A673 (cell line): ENCODE measurements around the gene SLC39A9. TPM values are rescaled to one million over a fixed set of nuclear protein-coding genes. Genes with fewer than 3 reads are reported as not detected.
"Not testable (repeated sequence)": the region's sequence is repeated elsewhere in the genome, so short reads cannot be mapped to it uniquely, and the experiment has no call there.

Experiments used
- BruUV-seq: library from RNA; stranded (reverse); fragments of 400-500 nt; replicated peaks from 2 replicates; lab custom pipeline; 2021; lab: Mats Ljungman, UMichigan
- CTCF ChIA-PET: fragments of 300-600 bp; sonication (Branson Sonifier 250); formaldehyde crosslinking; loops from one replicate; lab custom pipeline; 2022; ENCODE audit warnings: antibody characterized with exemption; lab: Charles Lee
- POLR2A ChIA-PET: fragments of 300-600 bp; sonication (Branson Sonifier 250); formaldehyde crosslinking; loops from one replicate; lab custom pipeline; 2022; ENCODE audit warnings: antibody characterized with exemption; ENCODE audit not compliant: low non-redundant PET; lab: Charles Lee
- DNase-seq: peaks from one replicate; pipeline ENCODE4 v3.0.0-alpha.2; 2015; ENCODE audit warnings: low spot score
- H3K27ac ChIP-seq: fragments of 200-600 bp; sonication (generic); 2 replicates; pipeline ENCODE4 v1.5.1; 2016; ENCODE audit warnings: mixed run types, low read depth, mild to moderate bottlenecking, mixed read lengths, antibody characterized with exemption, low read length; ENCODE audit not compliant: poor library complexity, severe bottlenecking
- H3K27me3 ChIP-seq: fragments of 200-600 bp; sonication (generic); replicated peaks from 2 replicates; pipeline ENCODE4 v1.6.1; 2017; ENCODE audit warnings: mixed run types, low read depth, mild to moderate bottlenecking, mixed read lengths, antibody characterized with exemption, low read length; ENCODE audit not compliant: insufficient read depth, poor library complexity
- H3K36me3 ChIP-seq: fragments of 200-600 bp; sonication (generic); 2 replicates; pipeline ENCODE4 v1.6.1; 2016; ENCODE audit warnings: mixed run types, mild to moderate bottlenecking, mixed read lengths, antibody characterized with exemption, low read length; ENCODE audit not compliant: insufficient read depth, poor library complexity, severe bottlenecking
- H3K4me1 ChIP-seq: fragments of 200-600 bp; sonication (generic); 2 replicates; pipeline ENCODE4 v1.6.1; 2017; ENCODE audit warnings: mixed run types, mild to moderate bottlenecking, mixed read lengths, antibody characterized with exemption, low read length; ENCODE audit not compliant: insufficient read depth, poor library complexity, severe bottlenecking
- H3K4me3 ChIP-seq: fragments of 200-600 bp; sonication (generic); 2 replicates; pipeline ENCODE4 v1.5.1; 2016; ENCODE audit warnings: low read depth, mixed run types, mild to moderate bottlenecking, mixed read lengths, low read length; ENCODE audit not compliant: poor library complexity, severe bottlenecking
- H3K9me3 ChIP-seq: fragments of 200-600 bp; sonication (generic); 2 replicates; pipeline ENCODE4 v1.6.1; 2016; ENCODE audit warnings: mixed run types, low read depth, mild to moderate bottlenecking, mixed read lengths, antibody characterized with exemption, low read length; ENCODE audit not compliant: poor library complexity, severe bottlenecking
- EZH2 ChIP-seq: fragments of 200-600 bp; sonication (generic); IDR thresholded peaks from 2 replicates; pipeline ENCODE4 v1.6.1; 2017; ENCODE audit warnings: borderline replicate concordance, low read depth, mild to moderate bottlenecking, mixed read lengths, antibody characterized with exemption, low read length; ENCODE audit not compliant: poor library complexity, severe bottlenecking
- intact Hi-C: fragments of 100-400 bp; cut with micrococcal nuclease; formaldehyde crosslinking; loops from one replicate; pipeline ENCODE4 v1.10.0; 2022; ENCODE audit not compliant: unreplicated experiment
- total RNA-seq: library from RNA; stranded (reverse); gene quantifications from 2 replicates; pipeline ENCODE4 v1.2.3, GENCODE V29; 2021
- TF ChIP-seq, protein P1 (sequence below): fragments of 300-800, 200-600 bp; sonication (generic); conservative IDR thresholded peaks from 2 replicates; pipeline ENCODE4 v1.5.1; 2017; ENCODE audit warnings: low read depth, mild to moderate bottlenecking, antibody characterized with exemption, low read length, moderate library complexity, mixed read lengths

The SLC39A9 gene
- total RNA-seq, 1 experiment from 2014 or later, result 59.2 TPM

DNA sequence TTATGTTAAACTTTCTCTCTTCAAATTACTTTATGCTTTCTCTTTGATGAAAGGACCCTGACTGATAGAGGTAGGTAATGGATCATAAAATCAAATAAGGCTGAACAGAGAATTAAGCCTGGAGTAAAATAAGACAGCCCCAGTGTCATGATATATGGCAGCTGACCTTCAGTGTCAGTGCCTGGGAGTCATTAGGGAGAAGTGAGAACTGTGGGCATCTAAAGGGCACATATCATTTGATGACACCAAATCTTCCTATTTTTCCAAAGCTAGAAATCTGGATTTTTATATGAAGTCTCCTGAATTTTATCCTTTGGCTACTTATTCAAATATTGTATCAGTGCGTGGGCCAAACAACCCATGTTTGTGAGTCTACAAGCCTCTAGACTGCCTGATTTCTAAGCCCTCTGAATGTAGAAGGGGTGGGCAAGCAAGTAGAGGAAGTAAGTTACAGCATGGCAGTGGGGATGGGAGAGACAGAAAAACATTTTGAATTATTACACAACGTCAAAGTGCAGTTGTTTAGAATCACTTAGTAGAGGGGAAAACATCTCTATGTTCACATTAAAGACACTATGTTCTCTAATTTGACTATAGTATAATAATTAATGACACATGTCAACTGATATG, 10.0 kb downstream of the SLC39A9 start:
- no peak for DNase-seq
- ChIA-PET POLR2A (no interaction called here), CTCF (no interaction called here)
- Histone ChIP-seq H3K4me3 (no peak overlapping the region), H3K27me3 (no peaks in the 10 kb centered on the region), H3K4me1 (no peaks in the 10 kb centered on the region), H3K9me3 (no peaks in the 10 kb centered on the region), H3K36me3 (no peaks in the 10 kb centered on the region), H3K27ac (no peak overlapping the region)
- intact Hi-C loops, result no loop called here
- TF ChIP-seq, protein P1, sequence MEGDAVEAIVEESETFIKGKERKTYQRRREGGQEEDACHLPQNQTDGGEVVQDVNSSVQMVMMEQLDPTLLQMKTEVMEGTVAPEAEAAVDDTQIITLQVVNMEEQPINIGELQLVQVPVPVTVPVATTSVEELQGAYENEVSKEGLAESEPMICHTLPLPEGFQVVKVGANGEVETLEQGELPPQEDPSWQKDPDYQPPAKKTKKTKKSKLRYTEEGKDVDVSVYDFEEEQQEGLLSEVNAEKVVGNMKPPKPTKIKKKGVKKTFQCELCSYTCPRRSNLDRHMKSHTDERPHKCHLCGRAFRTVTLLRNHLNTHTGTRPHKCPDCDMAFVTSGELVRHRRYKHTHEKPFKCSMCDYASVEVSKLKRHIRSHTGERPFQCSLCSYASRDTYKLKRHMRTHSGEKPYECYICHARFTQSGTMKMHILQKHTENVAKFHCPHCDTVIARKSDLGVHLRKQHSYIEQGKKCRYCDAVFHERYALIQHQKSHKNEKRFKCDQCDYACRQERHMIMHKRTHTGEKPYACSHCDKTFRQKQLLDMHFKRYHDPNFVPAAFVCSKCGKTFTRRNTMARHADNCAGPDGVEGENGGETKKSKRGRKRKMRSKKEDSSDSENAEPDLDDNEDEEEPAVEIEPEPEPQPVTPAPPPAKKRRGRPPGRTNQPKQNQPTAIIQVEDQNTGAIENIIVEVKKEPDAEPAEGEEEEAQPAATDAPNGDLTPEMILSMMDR, result no peak
- no peak for TF ChIP-seq EZH2
- no TSS peak for BruUV-seq

DNA sequence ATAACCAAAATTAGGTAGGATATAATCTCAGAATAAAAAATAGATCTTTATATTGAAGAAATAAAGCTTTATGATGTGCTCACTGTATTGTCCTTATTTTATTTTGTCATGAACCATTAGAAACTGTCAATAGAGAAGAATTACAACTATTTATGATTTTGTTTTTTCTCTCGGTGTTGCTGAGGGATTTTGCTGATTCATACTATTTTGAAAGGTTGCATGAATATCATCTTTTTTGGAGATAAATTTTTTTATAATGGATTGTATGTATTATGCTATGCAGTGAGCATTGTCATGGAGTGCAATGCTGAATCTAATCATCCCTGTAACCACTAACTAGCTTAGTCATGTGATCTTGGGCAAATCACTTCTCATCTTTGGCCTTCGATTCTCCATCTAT, 15.0 kb downstream of the SLC39A9 start:
- no peaks in the 10 kb centered on the region for H3K27me3 ChIP-seq
- no peaks in the 10 kb centered on the region for H3K9me3 ChIP-seq
- no peak overlapping the region for H3K27ac ChIP-seq
- H3K36me3 ChIP-seq, result no peaks in the 10 kb centered on the region
- CTCF ChIA-PET, result interaction anchor here (0.7 kb wide), 1 partner anchor 46 kb away, joined by 3 read pairs; no protein-coding TSS in a partner anchor
- DNase-seq, result no peak
- intact Hi-C loops, result no loop called here
- POLR2A ChIA-PET, result no interaction called here
- H3K4me1 ChIP-seq, result no peaks in the 10 kb centered on the region
- BruUV-seq, result no TSS peak
- no peak for TF ChIP-seq EZH2
- TF ChIP-seq, protein P1, result no peak
- no peak overlapping the region for H3K4me3 ChIP-seq

DNA sequence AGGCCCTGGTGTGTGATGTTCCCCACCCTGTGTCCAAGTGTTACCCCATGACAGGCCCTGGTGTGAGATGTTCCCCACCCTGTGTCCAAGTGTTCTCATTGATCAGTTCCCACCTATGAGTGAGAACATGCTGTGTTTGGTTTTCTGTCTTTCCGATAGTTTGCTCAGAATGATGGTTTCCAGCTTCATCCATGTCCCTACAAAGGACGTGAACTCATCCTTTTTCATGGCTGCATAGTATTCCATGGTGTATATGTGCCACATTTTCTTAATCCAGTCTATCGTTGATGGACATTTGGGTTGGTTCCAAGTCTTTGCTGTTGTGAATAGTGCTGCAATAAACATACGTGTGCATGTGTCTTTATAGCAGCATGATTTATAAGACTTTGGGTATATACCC, 17.6 kb downstream of the SLC39A9 start:
- CTCF ChIA-PET, intact Hi-C loops, DNase-seq, H3K4me3 ChIP-seq, H3K9me3 ChIP-seq, H3K27ac ChIP-seq, H3K36me3 ChIP-seq, POLR2A ChIA-PET, H3K27me3 ChIP-seq, BruUV-seq, H3K4me1 ChIP-seq: not testable (repeated sequence)

DNA sequence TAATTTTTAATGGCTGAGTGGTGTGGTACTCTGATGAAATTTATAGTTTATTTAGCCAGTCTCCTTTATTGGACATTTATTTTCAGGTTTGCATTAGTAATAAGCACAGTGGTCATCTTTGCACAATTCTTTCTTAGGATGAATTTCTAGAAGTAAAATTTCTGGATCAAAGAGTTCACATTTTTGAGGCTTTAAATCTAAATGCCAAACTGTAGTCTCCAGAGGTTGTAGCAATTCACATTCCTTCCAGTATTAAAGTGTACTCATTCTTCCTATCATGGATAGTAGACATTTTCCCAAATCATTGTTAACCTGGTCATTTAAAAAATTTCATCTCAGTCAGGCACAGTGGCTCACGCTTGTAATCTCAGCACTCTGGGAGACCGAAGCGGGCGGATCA, 24.8 kb downstream of the SLC39A9 start:
- no peaks in the 10 kb centered on the region for H3K9me3 ChIP-seq
- ChIA-PET POLR2A (no interaction called here), CTCF (no interaction called here)
- no peak overlapping the region for H3K27ac ChIP-seq
- H3K36me3 ChIP-seq, result peaks cover 17% of the 10 kb centered on the region
- BruUV-seq, result no TSS peak
- H3K4me3 ChIP-seq, result no peak overlapping the region
- no peak for TF ChIP-seq EZH2
- TF ChIP-seq, protein P1, result no peak
- intact Hi-C loops, result no loop called here
- no peaks in the 10 kb centered on the region for H3K4me1 ChIP-seq
- no peaks in the 10 kb centered on the region for H3K27me3 ChIP-seq
- DNase-seq, result no peak
